Activated naive CD4-positive, alpha-beta T cell (primary cell): Measurements from ENCODE around the gene ADAM19.

ENCODE experiments used
- DNase-seq, 4 experiments: peaks; one replicate each; lab custom pipeline; 2025; lab: John Stamatoyannopoulos, UW

The ADAM19 gene

DNA sequence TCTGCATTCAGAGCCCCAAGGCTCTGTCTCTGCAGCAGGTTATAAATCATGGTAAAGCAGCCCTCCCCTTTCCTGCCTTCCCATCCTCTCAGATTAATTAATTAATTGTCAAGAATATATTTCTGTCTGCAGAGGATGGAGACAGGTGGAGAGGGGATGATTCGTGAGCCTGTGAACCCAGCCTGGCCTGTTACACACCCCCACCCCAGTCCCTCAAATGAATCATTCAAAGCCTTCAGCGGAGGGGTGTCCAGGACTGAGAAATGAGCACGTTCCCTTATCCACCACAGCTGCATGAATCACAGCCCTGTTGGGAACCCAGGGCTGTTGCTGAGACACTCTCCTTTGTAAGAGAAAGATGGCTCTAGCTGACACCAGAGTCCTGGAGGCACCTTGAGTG, 59.6 kb downstream of the ADAM19 start:
- DNase-seq: no peak

DNA sequence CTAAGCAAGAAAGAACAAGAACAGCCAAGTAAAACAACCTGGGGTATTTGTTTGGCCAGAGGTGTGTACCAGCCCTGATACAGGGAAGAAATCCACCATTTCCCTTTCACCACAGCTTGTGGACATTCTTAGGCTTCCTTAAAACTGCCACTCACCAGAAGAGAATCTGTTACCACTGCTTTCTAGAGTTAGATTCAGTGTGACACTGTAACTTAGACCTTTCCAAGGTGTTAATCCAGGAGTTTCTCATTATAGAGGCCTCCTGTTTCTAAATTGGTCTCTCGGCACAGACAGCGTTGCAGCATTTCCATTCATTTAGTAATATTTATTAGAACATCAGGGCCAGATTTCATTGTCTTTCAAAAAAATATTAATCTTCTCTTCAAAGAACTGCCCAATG, 60.6 kb downstream of the ADAM19 start:
- DNase-seq: no peak

DNA sequence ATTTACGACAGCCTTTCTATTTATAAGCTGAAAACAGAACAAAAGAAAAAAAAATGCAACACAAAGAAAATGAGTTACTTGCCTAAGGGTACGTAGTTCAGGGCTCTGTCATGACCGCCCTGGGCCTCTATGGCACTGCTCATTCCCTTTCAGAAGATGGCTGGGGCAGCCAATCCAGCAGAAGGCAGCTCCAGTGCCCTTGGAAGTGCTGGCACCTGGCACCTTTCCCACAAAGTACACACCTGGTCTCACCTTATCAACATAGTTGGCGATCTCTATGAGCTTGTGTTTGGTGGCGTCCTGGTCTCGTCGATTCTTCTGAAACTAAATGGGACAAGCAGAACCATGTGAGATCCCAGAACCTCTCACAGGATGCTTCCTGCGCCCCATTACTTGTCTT, 62.4 kb downstream of the ADAM19 start:
- no peak for DNase-seq

DNA sequence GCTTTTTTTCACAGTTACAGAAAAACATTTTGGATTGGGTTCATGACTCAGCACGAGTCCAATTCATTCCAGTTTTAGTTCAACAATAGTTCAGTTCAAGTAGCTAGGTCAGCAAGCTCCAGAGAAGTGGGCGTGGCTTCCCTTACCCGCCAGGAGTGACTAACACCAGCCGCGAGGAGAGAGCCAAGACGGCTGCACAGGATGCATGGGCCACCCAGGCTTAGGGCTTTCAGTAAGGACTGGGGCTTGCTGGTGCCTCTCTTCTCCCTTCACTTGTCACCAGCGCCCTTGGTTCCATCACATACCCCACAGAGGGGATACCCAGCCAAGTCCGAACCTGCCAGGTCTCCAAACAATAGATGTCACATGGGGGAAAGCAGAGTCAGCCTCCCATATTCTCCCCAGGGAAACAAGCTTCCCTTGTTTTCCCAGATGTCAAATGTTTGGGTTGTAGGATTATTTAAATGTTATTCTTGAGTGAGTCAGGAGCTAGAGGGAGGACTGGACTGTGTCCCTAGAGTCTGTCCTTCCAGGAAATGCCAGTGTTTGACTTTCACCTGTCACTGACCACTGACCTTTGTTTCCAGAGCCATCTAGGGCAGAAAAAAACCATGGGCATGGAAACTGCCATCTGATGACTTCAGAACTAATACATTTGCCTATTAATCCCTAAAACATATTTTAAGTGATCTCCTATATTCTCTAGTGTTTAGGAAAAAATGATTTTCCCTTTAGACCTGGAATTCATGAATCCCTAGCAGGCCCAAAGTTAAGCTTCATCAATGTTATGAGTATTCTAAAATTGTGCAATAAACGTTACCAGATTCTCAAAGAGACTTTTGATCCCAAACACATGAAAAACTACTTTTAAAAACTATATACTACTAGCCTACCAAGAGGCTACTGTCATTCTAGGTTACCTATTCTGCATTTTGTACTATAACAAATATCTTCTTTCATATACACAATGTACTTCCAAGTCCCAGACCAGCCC, 63.6 kb downstream of the ADAM19 start:
- DNase-seq: no peak

DNA sequence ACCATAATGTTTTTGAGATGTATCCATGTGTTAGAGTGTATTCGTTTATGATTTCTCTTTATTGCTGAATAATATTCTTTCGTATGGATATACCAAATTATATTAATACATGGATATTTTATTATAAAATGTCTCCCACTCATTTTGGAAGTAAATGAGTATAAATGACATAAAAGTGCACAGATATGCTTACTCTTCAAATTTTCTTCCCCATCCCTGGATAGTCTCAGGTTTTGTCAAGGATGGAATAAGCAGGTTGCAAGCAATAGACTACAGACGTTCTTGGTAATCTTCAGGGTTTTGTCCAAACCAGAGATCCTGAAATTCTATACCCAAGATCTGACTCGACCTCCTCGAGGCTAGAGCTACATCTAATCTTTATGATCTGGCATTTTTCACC, 64.9 kb downstream of the ADAM19 start:
- no peak for DNase-seq

DNA sequence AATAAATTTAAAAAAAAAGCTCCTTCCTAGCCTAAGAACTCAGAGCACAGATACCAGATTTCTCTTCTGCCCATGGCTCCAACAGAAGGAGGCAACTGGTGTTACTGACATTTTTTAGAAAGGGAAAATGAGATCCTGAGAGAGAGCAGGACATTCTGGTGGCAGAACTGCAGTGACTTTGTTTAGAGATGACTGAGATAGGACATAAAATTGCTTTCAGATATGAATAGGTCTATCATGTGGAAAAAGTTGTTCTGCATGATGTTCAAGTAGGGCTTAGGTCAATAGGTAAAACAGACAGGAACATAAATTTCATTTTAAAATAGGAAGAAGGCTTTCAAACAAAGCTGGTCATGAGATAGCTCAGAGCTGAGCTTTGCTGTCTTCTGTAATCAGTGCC, 66.0 kb downstream of the ADAM19 start:
- DNase-seq: no peak

DNA sequence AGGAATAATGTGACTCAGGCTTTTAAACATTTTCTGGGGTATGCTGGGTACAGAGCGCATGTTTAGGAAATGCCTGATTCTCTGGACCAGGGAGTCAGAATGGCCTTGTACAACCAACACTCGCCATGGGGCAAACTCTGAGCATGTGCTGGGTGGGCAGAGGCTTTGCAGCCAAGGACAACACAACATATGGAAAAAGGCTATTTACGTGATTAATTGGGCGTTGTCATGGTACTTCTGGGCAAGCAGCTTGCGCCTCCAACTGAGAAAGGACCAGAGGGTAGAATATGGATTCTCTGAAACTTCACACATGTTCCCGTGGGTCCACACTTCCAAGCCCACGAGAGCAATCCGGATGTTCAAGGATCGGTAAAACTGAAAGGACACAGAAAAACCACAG, 66.5 kb downstream of the ADAM19 start:
- no peak for DNase-seq

DNA sequence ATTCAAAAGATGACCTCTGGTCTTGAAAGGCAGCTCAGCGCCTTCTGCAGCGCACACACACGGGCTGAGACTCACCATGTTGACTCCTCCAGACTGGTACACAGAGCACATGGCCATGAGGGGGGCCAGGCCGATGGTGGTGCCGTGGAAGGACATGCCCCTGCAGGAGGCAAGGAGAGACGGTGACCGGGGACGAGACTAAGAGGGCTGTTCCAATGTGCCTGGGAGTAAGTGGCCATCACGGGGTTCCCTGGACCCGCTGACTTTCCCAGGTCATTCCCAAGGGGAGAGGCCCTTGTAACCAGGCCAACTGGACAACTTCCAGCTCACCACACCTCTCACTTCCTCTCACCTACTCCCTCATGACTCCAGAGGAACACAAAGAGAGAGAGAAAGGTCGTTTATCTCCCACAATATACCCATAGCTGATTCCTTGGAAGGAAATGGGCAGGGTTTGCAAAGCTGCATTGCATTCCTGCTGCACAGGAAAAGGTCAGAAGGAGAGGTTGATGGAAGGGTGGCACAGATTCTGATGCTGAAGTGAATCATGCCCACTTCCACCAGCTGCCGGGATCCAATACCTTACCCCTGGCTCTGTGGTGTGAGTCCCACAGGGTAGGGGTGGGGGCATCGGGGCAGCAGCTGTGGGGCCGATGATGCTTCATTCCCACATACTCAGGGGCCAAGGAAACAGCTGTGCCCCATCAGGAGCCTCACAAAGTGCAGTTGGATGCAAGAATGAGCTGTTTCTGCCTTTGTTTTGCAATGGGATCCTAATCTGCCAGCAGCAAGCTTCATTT, 68.4 kb downstream of the ADAM19 start:
- DNase-seq: no peak

DNA sequence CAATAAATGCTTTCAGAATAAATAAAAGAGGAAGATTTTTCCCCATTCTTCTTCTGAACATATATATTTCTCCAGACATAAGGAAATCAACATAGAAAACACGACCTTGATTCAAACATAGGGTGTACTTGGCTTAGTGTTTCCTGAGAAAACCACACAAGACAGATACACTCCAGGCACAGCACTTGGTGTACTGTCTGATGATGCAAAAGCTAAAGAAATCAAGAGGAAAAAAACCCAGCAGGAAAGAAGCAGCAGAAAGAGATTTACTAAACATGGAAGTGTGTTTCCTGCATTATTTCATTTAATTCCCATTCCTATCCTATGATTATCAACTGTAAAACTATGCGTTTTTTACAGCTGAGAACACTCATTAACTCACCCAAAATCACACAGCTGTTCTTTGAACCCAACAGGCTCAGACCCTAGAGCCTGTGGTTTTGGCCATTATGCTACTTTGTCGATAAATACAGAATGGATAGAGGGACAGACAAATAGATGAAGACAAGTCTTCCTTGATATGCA, 69.4 kb downstream of the ADAM19 start:
- DNase-seq: no peak

DNA sequence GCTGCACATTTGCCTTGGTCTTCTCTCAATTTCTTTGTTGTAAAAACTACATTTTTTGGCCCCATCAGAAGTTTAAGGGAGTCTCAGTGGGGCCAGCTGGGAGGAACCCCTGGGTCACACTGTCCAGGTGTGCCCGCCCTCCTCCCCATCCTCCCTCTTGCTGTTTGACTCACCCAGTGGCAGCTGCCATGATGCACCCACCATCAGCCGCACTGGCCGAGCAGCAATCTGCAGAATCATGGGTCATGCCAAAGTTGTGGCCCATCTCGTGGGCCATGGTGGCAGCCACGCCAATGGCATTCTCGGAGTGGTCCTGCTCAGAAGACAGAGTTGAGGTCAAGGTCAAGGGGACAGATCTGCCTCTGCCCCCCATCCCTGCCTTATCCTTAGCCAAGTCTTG, 70.1 kb downstream of the ADAM19 start:
- no peak for DNase-seq

DNA sequence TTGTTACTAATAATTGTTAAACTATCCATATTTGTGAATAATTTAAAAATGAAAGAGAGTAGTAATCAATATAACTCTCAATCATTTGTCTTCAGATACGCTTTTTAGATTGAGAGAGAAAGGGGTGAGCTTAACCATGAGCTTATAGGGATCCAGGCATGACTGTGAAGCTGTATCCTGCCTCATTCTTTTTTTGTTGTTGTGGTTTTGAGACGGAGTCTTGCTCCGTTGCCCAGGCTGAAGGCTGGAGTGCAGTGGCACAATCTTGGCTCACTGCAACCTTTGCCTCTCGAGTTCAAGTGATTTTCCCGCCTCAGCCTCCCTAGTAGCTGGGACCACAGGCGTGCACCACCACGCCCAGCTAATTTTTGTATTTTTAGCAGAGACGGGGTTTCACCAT, 71.5 kb downstream of the ADAM19 start:
- DNase-seq: no peak

DNA sequence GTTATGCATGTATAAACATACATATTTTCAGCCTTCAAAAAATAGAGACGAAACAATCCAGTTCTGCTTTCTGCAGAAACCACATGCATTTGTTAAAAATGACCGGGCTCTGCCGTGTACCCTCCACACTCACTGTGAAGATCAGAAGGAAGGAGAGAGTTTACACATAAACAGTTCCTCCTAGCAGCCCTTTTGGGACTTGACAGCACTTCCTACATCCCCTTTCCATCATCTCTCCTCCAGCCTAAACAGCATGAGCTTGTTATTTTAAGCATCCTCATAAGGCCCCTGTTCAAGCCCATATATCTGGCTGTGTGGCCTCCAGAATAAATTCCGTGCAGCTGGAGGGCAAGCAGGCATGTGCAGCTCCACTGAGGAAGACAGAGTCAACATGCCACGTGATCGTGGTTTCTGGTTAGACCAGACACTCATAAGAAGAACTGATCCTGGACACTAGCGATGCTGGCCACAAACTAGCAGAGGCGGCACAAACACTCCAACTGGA, 73.4 kb downstream of the ADAM19 start:
- DNase-seq: no peak

DNA sequence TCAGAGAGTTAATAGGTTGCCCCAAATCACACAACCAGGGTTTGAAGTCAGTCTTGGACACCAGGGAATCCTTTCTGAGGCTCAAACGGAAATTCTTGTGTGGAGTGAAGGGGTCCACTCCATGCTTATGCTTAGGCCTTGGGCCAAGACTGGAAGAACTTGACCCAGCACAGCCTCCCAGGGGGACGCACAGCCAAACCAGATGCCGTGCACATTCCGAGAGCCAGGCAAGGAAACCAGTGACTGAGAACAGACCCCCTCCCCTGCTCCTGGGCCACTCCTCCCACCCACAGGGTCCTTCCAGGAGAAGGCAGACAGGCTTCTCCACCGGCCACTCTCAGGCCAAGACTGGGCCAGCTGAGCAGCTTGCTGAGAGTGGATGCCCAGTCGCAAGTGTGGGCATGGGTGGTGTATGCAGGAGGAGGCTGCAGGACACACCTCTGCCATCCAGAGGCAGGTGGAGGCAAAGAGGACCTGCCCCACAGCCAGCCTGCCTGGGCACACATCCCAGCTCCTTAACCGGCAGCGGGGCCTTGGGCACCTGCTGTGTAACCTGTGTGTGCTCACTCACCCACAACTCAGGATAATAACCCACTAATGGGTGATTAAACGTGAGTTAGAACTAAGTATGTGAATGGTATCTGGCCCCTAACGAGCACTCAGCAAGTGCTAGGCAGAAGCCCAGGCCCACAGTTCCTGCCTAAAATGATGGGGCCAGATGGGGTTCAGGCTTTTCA, 77.5 kb downstream of the ADAM19 start:
- DNase-seq: no peak

DNA sequence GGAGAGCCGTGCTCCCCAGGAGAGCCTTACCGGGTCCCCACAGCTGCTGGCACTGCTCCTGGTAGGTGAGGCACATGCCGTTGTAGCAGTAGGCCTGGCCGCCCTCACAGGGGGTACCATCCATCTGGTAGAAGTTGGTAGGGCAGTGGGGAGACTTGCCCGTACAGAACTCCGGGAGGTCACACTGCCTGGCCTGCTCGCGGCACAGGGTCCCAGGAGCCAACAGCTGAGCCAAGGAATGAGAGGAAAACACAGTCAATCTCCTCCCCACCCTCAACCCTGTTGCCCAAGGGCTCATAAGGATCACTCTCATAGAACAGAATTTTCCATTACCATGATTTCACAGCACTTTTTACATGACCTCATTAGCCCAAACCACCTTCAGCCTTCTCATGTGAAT, 78.7 kb downstream of the ADAM19 start:
- no peak for DNase-seq

DNA sequence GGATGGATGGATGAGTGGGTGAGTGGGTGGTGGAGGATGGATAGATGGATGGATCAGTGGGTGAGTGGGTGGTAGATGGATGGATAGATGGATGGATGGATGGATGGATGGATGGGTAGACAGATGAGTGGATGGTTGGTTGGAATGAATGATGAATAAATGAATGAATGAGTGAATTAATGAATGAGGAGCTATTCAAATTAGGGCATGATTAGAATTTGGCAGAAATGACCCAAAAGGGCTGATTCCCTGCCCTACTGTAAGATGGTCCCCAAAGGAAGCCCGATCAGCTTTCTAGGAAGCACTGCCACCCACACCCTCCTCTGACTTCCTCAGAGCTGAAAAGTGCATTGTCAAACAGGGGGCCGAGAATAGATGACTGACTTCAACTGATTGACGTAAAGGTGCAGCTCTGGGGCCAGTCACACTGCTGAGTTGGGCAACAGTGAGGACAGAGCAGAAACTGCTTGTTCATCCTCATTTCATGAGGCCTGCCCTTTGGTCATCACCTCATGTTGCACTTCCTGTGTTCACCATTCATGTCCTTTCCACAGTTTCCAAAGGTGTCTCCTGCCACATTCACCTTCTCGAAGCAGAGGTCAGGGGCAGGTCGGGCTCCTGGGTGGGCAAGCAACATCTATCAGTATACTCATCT, 81.3 kb downstream of the ADAM19 start:
- no peak for DNase-seq

DNA sequence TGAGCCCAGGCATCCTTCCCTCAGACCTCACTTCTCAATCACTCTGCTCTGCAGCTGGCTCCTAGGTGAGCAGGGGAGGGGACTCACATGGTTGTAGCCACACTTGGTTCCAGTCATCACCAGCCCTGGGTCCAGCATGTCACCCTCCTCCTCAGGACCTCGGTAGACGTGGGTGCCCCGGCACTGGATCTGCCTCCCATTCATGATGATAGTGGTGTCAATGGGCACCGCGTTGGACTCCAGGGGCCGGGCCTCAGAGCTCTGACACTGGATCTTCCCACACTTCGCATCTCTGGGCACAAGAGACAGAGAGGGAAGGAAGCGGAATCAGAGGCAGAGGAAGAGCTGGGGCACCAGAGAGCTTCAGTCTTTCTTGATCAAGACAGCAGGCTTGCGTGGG, 82.7 kb downstream of the ADAM19 start:
- DNase-seq: no peak

DNA sequence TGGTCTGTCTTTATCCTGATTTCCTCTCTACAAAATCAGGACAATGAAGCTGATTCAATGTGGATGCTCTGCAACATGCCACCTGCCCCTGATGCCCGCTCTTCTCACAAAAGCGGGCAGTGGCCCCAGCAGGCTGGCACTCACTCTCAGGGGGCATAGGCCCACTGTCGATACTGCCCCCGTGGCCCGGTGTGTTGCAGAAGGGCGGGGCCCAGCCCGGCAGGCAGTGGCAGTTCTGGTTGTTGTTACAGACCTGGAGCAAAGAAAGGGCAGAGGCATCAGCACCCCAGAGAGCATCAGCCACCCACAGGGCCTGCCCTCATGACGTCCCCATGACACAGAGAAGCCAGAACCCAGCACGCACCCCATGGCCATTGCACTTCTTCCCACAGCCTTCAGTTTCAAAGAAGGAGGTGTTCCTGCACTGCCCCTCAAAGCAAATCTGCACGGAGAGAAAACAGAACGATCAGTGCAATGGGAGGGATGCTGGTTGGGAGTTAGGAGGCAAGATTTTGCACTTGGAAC, 84.0 kb downstream of the ADAM19 start:
- no peak for DNase-seq

DNA sequence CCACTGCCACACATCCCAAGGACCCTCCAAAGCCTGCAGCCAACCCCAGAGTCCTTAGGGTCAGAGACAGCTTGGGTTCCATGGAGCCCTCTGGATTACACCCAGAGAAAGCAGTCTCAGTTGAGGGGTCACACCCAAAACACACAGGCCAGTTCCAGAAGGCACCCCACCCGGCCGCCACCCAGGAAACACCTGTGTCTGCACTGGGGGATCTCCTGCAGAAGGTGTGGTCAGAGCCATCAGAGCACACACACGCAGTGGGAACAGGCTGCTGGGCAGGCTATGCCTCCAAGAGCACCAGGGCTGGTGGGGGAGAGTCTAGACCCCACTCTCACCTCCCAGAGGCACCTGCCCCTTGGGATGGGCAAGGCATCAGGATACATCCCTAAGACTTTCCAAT, 88.2 kb downstream of the ADAM19 start:
- DNase-seq: no peak

DNA sequence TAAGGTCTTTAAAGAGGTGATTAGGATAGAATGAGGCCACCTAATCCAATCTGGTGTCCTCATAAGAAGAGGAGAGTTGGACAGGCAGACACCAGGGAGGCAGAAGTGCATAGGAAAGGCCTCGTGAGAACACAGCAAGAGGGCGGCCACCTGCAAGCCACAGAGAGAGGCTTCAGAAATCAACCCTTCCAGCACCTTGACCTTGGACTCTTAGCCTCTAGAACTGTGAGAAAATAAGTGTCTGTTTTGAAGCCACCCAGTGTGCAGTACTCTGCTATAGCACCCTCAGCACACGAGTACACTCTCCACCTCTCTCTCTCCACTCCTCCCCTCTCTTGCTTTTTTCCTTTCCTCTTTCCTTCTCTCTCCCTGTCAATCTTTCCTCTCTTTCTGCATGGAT, 88.7 kb downstream of the ADAM19 start:
- no peak for DNase-seq

DNA sequence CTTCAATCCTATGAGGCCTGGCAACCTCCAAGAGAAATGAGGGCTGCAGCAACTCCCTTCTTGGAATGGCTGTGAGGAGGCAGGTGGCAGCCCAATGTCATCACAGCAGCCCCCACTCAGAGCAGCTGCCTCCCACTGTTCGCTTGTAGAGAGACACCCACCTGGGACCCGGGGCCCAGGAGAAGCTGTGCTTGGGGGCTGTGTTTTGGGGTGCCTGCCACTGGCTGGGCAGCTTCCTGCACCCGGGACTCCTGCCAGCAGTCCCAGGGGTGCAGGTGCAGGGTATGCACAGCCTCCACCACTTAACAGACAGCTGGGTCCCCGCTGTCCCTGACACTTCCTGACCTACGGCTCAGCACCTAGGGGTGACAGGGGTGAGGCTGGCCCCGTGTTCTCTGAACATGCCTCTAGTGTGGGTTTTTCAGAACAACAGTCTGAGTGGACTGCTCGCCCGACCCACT, 89.3 kb downstream of the ADAM19 start:
- DNase-seq: no peak

DNA sequence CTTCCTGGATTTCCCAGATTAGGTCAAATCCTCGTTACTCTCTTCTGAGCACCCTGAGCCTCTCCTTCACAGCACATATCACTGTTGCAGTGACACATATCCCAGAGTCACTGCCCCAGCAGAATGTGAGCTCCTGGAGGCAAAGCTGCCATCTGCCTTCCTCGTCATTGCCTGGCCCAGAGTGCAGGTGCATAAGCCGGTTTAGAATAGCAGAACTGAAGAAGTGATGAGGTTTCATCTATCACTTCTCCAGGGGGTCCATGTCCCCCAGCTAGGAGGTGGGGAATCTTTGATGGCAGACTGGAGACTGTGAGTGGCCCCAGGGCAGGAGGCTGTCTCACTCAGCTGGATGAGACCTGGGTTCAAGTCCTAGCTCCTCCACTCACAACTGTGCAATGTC, 89.8 kb downstream of the ADAM19 start:
- DNase-seq: no peak
